ENCODE measurements around the gene CLEC16A. TPM values are rescaled to one million over a fixed set of nuclear protein-coding genes. Genes with fewer than 3 reads are reported as not detected.

The CLEC16A gene
- total and polyA plus RNA-seq, 2 donors (not counting 1 experiment from before 2014, with no cell fraction given), result 21.9 to 79.5 TPM

- H2AFZ ChIP-seq (ENCODE audit: insufficient read depth, low read depth, low read length, poor library complexity, severe bottlenecking), result no peak overlapping the region
- Mint-ChIP-seq H3K9me3 (ENCODE audit: insufficient read depth) (no peaks in the 10 kb centered on the region), H3K4me1 (peaks cover 25% of the 10 kb centered on the region), H3K27me3 (no peaks in the 10 kb centered on the region), H3K4me3 (no peak overlapping the region), H3K27ac (no peak overlapping the region)
- CTCF ChIA-PET, result no interaction called here
- H3K4me3 ChIP-seq (ENCODE audit: control extremely low read depth in 1 of 5, extremely low read depth in 1 of 5, insufficient read depth in 1 of 5, low read depth in 2 of 5, low read length in 4 of 5), result no peak overlapping the region
- peaks cover 5 to 54% of the 10 kb centered on the region in 2 experiments for H3K36me3 ChIP-seq (replicated peaks in 1 of 2; ENCODE audit: control extremely low read depth in 1 of 2, control insufficient read depth in 1 of 2, extremely low read depth in 1 of 2, insufficient read depth in 2 of 2, low read length in 1 of 2)
- ATAC-seq (ENCODE audit: low read depth) (no peak), DNase-seq (no peak)
- H3K9ac ChIP-seq (ENCODE audit: low read length), result no peak overlapping the region
- POLR2A ChIA-PET, result no interaction called here
- H3K79me2 ChIP-seq (ENCODE audit: control insufficient read depth, insufficient read depth, low read length), result peaks cover 5% of the 10 kb centered on the region
- no peaks in the 10 kb centered on the region for H4K20me1 ChIP-seq (ENCODE audit: control insufficient read depth, insufficient read depth, low read length, poor library complexity, severe bottlenecking)
- H3K27ac ChIP-seq (ENCODE audit: low read length in 2 of 2), result no peak overlapping the region
- no peak overlapping the region for H3K4me2 ChIP-seq (replicated peaks; ENCODE audit: low read depth, low read length, poor library complexity, severe bottlenecking)
- no peaks in the 10 kb centered on the region for H3K9me3 ChIP-seq (ENCODE audit: control extremely low read depth in 1 of 3, control insufficient read depth in 2 of 3, insufficient read depth in 1 of 3, low read length in 2 of 3)
- intact Hi-C loops (cut with micrococcal nuclease), result no loop called here
- 96% methylated on average over 6 of the region's 6 CpGs for WGBS (ENCODE audit: insufficient coverage)
- no peaks in the 10 kb centered on the region for H3K27me3 ChIP-seq (replicated peaks in 1 of 4; ENCODE audit: control extremely low read depth in 1 of 4, control insufficient read depth in 3 of 4, insufficient read depth in 4 of 4, low read length in 3 of 4)
- H3K4me1 ChIP-seq (ENCODE audit: control insufficient read depth in 2 of 2, insufficient read depth in 2 of 2, low read length in 2 of 2), result peaks cover 4 to 16% of the 10 kb centered on the region in 2 donors
- no peak for TF ChIP-seq EZH2 (IDR thresholded peaks at IDR 0.05; ENCODE audit: borderline replicate concordance, insufficient read depth, low read depth, low read length, poor library complexity, severe bottlenecking)
- TF ChIP-seq CTCF (IDR thresholded peaks at IDR 0.05), result no peak
Measured at GRCh38 chr16:10978124-10978523, 33.8 kb downstream of the CLEC16A start.

- no peaks in the 10 kb centered on the region for H3K27me3 ChIP-seq (replicated peaks in 1 of 4; ENCODE audit: control extremely low read depth in 1 of 4, control insufficient read depth in 3 of 4, insufficient read depth in 4 of 4, low read length in 3 of 4)
- Mint-ChIP-seq H3K4me1 (peaks cover 32% of the 10 kb centered on the region), H3K27me3 (no peaks in the 10 kb centered on the region), H3K9me3 (ENCODE audit: insufficient read depth) (no peaks in the 10 kb centered on the region), H3K27ac (no peak overlapping the region), H3K4me3 (no peak overlapping the region)
- H3K36me3 ChIP-seq (replicated peaks in 1 of 2; ENCODE audit: control extremely low read depth in 1 of 2, control insufficient read depth in 1 of 2, extremely low read depth in 1 of 2, insufficient read depth in 2 of 2, low read length in 1 of 2), result peaks cover 5 to 52% of the 10 kb centered on the region in 2 experiments
- H3K9ac ChIP-seq (ENCODE audit: low read length), result no peak overlapping the region
- no peak for DNase-seq
- CTCF ChIA-PET, result interaction anchor here (2.2 kb wide), 1 partner anchor 15 kb away, joined by 29 read pairs; no protein-coding TSS in a partner anchor
- H3K27ac ChIP-seq (ENCODE audit: low read length in 2 of 2), result no peak overlapping the region
- H3K4me2 ChIP-seq (replicated peaks; ENCODE audit: low read depth, low read length, poor library complexity, severe bottlenecking), result no peak overlapping the region
- no peak overlapping the region for H3K4me3 ChIP-seq (ENCODE audit: control extremely low read depth in 1 of 5, extremely low read depth in 1 of 5, insufficient read depth in 1 of 5, low read depth in 2 of 5, low read length in 4 of 5)
- H4K20me1 ChIP-seq (ENCODE audit: control insufficient read depth, insufficient read depth, low read length, poor library complexity, severe bottlenecking), result no peaks in the 10 kb centered on the region
- H3K9me3 ChIP-seq (ENCODE audit: control extremely low read depth in 1 of 3, control insufficient read depth in 2 of 3, insufficient read depth in 1 of 3, low read length in 2 of 3), result no peaks in the 10 kb centered on the region
- POLR2A ChIA-PET, result no interaction called here
- peaks cover 5% of the 10 kb centered on the region for H3K79me2 ChIP-seq (ENCODE audit: control insufficient read depth, insufficient read depth, low read length)
- 97% methylated on average over 10 of the region's 14 CpGs for WGBS (ENCODE audit: insufficient coverage)
- H2AFZ ChIP-seq (ENCODE audit: insufficient read depth, low read depth, low read length, poor library complexity, severe bottlenecking), result no peak overlapping the region
- intact Hi-C loops (cut with micrococcal nuclease), result no loop called here
- no peak for ATAC-seq (ENCODE audit: low read depth)
- TF ChIP-seq EZH2 (IDR thresholded peaks at IDR 0.05; ENCODE audit: borderline replicate concordance, insufficient read depth, low read depth, low read length, poor library complexity, severe bottlenecking) (no peak), CTCF (IDR thresholded peaks at IDR 0.05) (no peak)
- peaks cover 4 to 22% of the 10 kb centered on the region in 2 donors for H3K4me1 ChIP-seq (ENCODE audit: control insufficient read depth in 2 of 2, insufficient read depth in 2 of 2, low read length in 2 of 2)
Measured at GRCh38 chr16:10978871-10979446, 34.6 kb downstream of the CLEC16A start.
